GM12873 (cell line): ENCODE data around the gene CTPS1.

Experiments used
- CTCF ChIP-seq: IDR thresholded peaks from 2 replicates; pipeline ENCODE4 v1.5.1; 2012; ENCODE audit warnings: low read depth, mild to moderate bottlenecking, moderate library complexity, low read length, control low read depth; ENCODE audit not compliant: insufficient read depth; ENCODE audit errors: missing control alignments

Gene CTPS1

GRCh38 chr1:41033272-41033671 is 53.8 kb downstream of the CTPS1 start:
- TF ChIP-seq CTCF: no peak

DNA sequence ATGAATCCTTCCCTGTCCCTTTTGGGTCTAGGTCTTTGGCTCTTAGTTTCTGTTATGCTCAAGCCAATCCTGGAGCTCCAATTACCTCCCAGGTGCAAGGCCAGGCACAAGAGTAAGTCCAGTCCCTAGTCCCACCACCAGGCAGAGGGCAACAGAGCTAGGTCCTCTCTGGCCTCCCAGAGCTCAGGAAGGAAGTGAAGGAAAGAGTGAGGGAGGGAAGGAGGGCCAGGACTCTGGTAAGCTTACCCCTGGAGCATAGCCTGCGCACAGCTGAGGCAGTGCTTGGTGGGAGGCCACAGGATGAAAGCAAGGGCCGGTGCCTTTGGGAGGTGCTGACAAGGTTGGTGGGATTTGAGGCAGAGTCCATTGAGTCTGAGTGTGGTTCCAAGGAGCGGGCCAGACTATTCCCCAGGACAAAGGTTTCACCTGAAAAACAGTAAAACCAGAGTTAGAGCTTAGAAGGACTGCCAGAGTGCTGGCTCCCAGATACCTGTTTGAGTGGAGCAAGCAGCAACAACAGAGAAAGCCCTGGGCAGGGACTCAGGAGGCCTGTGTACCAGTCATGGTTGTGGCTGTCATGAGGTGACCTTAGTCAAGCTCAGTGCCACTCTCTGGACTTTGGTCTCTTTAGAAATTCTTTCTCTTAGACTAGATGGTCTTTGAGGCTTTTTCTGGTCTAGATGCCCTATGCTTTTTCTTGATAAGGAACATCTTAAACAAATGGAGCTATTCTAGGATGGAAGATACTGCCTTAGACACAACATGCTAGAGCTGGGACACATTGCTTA is 57.8 kb downstream of the CTPS1 start:
- no peak for TF ChIP-seq CTCF

DNA sequence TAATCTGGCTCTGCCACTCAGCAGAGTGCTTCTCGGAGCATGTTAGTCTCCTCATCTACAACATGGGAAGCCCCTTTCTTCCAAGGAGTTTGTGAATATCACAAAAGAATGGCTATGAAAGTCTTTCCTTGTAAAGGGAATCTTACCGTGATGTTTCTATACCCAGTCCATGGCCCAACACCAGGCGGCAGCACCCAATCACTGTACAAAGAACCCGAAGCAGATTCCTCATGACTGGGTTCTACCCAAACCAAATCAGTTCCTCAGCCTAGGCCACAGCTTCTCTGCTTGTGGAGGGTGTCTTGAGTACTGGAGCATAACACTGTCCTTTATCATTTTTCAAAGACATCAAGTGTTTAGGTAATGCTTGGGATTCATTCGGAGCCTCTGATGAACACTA is 58.6 kb downstream of the CTPS1 start:
- no peak for TF ChIP-seq CTCF

GRCh38 chr1:41041614-41042270 is 62.2 kb downstream of the CTPS1 start:
- TF ChIP-seq CTCF: no peak

DNA sequence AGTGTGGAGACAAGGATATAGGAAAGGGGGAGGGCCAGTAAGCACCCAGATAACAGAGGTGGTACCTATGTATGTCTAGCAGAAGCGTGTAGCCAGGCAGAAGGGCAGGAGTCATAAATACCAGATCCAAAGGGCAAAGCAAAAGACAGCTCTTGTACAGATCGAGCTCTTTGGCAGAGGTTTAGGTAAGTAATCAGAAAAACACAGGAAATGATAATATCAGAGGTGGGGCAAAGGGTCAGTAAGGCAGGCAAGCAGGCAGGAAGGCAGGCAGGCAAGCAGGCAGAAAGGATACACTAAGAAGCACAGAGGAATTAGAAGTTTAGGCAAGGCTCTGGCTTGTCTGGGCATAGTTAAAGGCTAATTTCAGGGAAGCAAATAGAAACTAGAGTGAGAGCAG is 64.7 kb downstream of the CTPS1 start:
- no peak for TF ChIP-seq CTCF

DNA sequence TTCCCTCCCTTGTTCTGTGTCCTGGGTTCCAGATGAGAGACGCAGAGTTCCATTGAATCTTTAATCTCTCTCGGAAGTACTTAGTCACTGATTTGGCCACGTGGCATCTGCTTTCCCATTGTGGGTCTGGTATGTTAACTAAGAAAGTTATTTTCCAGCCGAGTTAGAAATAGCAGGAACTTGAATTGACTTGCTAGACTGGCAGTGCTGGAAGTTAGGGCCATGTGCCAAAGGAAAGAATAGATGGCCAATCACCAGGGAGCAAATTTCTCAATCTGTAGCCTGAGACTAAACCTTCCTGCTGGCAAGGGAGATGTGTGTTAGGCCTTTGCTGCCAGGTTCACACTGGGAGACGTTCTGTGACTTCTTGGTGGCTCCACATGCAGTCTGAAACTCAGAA is 66.2 kb downstream of the CTPS1 start:
- TF ChIP-seq CTCF: no peak

DNA sequence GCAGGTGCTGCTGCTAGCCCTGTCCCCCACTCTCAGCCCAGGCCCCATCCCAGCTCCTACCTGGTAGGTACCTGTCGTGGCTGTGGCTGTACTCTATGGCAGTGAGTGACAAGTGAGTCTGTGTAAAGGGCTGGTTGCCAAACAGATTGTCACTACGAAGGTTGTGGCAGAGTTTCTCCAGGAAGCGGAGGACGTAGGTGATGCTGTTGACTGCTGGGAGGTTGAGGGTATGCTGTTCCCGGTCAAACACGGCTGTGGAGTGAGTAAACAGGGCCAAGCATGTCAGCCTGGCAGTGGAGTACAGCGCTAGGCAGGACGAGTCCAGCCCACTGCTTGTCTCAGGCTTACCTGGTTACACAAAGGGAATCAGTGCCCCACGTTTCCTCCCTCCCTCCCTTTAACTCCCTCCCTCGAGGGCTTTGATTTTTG is 66.9 kb downstream of the CTPS1 start:
- TF ChIP-seq CTCF: no peak
